ENCODE results near the gene BACH1.
A peak's percentile ranks its signal among the peaks of the same experiment; 100 is the strongest.
"Not testable (repeated sequence)": the region's sequence is repeated elsewhere in the genome, so short reads cannot be mapped to it uniquely, and the experiment has no call there.

Gene BACH1

GRCh38 chr21:29298348-29299045, at the start of gene BACH1:
BACH1 (plus strand) TSS chr21:29298922; CDS start chr21:29321281, 22,359 bp downstream.
- DNase-seq = peak; percentile 85 to 88

GRCh38 chr21:29249289-29249688, 49.4 kb upstream of the BACH1 start:
- DNase-seq = not testable (repeated sequence)

- DNase-seq = no peak
Observed at GRCh38 chr21:29250636-29251035, 48.1 kb upstream of the BACH1 start.

DNA sequence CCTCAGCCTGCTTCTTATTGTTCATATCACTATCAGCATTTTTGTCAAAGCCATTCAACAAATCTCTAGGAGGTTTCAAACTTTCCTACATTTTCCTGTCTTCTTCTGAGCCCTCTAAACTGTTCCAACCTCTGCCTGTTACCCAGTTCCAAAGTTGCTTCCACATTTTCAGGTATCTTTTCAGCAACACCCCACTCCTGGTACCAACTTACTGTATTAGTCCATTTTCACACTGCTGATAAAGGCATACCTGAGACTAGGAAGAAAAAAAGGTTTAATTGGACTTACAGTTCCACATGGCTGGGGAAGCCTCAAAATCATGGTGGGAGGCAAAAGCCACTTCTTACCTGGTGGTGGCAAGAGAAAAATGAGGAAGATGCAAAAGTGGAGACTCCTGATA, 44.9 kb upstream of the BACH1 start:
- DNase-seq = not testable (repeated sequence)

DNA sequence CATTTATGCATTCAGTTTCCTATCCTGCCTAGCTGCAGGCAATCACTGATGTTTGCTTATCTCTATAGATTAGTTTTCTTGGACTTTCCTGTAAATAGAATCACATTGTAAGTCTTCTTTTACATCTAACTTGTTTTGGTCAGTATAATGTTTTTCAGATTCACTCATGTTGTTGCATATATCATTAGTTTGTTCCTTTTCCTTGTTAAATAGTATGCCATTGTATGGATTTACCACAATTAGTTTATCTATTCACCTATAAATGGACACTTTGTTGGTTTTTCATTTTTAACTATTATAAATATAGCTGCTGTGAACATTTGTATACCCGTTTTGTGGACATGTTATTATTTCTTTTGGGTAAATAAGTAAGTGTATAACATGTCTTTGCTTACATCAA, 44.2 kb upstream of the BACH1 start:
- DNase-seq = no peak

DNA sequence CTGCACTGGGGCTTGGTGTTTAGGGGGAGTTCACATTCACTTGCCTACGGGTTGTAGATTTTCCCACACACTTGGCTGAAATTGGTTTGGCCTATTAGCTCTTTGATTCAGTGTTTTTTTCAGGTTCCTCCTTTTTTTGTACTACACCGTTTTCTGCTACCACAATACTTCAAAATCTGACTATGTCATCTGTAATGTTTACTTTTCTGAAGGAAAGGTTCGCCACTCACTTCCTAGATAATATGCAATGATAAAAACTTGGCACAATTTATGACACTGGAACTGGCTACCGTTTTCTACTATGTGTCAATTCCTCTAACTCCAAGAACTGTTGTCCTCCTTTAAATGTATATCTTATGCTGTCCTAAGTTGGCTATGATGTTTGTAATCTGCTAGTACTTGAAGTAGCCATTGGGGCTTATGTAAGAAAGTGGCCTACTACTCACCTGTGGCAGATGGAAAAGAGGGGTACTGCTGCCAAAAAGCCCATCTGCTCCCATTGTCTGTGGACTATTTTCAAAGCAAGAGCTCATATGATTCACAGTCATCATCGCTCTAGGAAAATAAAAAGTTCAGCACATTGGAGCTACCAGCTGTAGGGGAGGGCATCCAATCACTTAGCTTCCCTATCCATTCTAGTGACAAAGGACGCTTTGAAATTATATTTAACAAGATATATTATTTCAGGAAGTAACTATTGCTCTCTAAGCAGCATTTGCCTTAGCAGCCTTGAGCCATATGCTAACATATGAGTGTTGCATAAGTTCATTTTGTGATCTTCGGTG, 42.4 kb upstream of the BACH1 start:
- no peak for DNase-seq

- no peak for DNase-seq
Observed at GRCh38 chr21:29257701-29258100, 41.0 kb upstream of the BACH1 start.

DNA sequence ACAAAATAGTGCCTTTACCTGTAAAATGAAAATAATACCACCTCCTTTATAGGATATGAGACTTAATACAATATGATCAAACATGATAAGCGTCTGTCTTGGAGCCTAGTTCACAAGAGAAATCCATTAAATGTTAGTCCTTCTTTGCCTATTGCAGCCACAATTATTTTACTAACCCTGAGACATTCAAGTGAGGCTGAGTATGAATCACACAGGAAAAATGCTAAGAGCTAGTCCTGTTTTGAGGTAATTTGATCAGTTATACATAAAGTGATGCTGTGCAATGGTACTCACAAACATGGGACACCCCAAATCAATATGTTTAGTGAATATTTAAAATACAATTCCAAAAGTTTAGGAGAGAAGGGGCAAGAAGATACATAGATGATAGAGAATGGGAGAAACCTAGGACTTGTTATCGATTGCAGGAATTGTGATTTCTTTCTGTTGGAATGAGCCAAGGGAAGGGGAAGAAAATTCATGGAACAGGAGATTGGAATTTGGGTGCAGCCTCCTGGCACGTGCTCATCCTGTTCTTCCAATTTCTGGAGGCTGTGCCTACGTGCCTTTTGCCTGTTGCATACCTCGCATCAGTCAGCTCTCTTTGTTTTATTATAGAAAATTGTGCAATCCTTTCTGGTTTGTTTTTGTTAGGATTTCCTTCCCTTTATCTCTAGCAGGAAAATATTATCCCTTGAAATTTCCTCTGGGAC, 39.9 kb upstream of the BACH1 start:
- DNase-seq = no peak

GRCh38 chr21:29260461-29260860, 38.3 kb upstream of the BACH1 start:
- no peak for DNase-seq

DNA sequence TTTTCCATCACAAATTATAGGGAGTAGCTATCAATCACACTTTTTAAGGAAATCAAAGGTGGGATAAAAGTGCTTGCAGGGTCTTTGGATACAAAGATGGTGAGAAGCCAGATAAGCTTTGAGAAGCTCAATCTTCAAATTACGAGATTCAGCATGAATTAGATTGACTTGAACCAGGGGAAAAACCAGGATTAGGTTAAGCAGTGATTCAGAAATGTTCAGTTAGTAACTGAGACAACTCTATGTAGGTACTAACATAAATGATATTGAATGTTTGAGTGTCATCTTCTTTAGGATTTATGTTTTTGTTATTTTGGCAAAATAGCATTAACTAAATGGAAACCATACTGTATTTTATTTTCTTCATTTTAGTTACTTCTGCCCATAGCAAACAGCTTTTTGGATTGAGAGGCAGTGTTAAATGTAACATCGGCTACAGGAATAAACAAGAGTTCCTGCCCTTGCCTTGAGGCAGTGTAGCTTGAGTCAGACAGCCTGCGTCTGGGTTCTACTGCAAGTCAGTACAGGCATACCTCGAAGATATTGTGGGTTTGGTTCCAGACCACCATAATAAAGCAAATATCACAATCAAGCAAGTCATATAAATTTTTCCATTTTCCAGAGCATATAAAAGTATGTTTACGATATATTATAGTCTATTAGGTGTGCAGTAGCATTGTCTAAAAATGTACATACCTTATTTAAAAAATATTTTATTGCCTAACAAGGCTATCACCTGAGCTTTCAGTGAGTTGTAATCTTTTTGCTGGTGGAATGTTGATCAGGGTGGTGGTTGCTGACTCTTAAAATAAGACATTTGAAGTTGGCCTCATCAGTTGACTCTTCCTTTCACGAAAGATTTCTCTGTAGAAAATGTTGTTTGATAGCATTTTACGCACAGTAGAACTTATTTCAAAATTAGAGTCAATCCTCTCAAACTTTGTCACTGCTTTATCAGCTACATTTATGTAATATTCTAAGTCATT, 36.9 kb upstream of the BACH1 start:
- no peak for DNase-seq

DNA sequence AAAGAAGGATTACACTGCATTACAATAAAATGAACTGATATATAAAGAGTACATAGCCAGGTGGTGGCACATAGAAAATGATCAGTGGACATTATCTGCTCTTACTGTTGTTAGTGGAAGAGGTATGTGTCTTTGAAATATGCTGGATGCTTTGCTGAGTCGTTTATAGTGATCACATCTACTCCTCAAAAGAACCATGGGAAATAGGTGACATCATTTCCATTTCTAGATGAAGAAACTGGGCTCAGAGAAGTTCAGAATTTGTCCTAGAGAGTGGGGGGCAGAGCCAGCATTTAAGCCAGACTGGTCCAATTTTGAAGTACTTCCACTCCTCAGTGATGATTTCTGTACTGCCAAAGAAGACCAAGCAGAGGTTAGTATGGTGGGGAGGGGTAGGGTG, 34.0 kb upstream of the BACH1 start:
- no peak for DNase-seq

- peak; percentile 21 to 71 for DNase-seq
Observed at GRCh38 chr21:29265690-29266479, 32.8 kb upstream of the BACH1 start.

GRCh38 chr21:29267666-29268065, 31.1 kb upstream of the BACH1 start:
- DNase-seq = no peak

- no peak for DNase-seq
Observed at GRCh38 chr21:29271927-29272333, 26.8 kb upstream of the BACH1 start.

DNA sequence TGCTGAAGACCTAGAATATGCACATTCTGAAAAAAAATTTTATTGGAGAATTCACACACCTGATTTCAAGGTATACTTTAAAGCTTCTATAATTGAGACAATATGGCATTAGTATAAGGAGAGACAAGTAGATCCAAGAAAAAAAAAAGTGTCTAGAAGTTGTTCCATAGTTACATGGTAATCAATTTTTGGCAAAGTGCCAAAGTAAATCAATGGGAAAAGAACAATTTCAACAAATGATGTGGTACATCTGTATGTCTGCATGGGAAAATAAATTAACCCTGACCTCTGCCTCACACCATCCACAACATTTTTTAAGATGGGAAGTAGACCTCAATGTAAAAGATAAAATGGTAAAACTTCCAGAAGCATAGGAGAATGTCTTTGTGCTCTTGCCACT, 21.3 kb upstream of the BACH1 start:
- DNase-seq = no peak

- no peak for DNase-seq
Observed at GRCh38 chr21:29279558-29279957, 19.2 kb upstream of the BACH1 start.

DNA sequence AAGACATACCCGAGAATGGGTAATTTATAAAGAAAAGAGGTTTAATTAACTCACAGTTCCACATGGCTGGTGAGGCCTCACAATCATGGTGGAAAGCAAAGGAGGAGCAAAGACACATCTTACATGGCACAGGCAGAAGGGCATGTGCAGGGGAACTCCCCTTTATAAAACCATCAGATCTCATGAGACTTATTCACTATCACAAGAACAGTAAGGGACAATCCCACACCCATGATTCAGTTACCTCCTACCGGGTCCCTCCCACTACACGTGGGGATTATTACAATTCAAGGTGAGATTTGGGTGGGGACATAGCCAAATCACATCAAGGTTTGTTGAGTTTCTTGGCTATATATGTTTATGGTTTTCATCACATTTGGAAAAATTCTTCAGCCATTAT, 16.9 kb upstream of the BACH1 start:
- DNase-seq = not testable (repeated sequence)

GRCh38 chr21:29287383-29287782, 11.3 kb upstream of the BACH1 start:
- no peak for DNase-seq

GRCh38 chr21:29288239-29288638, 10.5 kb upstream of the BACH1 start:
- DNase-seq = no peak

GRCh38 chr21:29289317-29289716, 9.4 kb upstream of the BACH1 start:
- DNase-seq = no peak

DNA sequence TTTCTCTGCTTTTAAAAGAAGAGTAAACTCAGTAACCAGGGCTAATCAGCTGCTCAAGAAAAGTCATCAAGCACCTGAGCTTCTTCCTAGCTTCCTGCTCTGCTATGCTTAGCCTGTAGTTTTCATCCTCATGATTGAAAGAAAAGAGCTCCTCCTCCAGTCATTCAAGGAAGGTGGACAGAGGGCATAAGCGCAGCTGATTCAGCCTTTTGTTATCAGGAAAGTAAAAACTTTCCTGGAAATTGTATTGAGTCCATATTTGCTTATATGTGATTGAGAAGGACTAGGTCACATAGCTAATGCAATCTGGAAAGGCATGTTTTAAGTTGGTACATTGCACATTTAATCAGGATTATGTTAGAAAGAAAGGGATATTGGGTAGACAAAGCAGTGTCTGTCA, 8.5 kb upstream of the BACH1 start:
- no peak for DNase-seq

DNA sequence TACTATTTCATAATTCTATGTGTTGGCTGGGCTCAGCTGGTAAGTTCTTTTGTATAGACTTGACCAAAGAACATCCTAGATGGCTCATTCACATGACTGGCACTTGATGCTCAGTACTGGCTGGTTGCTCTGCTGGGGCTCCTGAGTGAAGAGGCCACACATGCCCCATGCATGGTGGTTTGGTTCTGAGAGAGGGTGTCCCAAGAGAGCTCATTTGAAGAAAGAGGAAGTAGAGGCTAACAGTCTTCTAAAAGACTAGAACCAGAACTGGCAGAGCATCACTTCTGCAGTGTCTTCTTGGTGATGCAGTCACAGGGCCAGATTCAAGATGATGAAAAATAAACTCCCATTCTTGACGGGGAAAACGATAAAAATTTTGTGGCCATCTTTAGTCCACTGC, 5.2 kb upstream of the BACH1 start:
- DNase-seq = no peak

All from stimulated activated CD4-positive, alpha-beta T cell treated with anti-CD3 and anti-CD28 coated beads, Interleukin-4, amount 100 ng/mL, for 4 hours (primary cell).